WTC11 (cell line): Measurements from ENCODE around the gene GAREM2. TPM values are rescaled to one million over a fixed set of nuclear protein-coding genes. Genes with fewer than 3 reads are reported as not detected.

Experiments
- ATAC-seq: fragments of 200-7000 bp; cut with Tn5 transposase; 2 replicates; pipeline ENCODE4 v1.10.0; 2021; ENCODE audit warnings: mild to moderate bottlenecking, moderate library complexity
- CTCF ChIA-PET: fragments of 300-600 bp; sonication (Branson Sonifier 250); formaldehyde crosslinking; loops from one replicate; lab custom pipeline; 2021; ENCODE audit warnings: antibody characterized with exemption; lab: Charles Lee
- POLR2A ChIA-PET: fragments of 350-600 bp; sonication (Branson Sonifier 250); formaldehyde crosslinking; loops from one replicate; lab custom pipeline; 2021; ENCODE audit warnings: antibody characterized with exemption; lab: Charles Lee
- DNase-seq: peaks from one replicate; pipeline ENCODE4 v3.0.0; 2021; ENCODE audit warnings: low spot score
- H3K27ac Mint-ChIP-seq: 2 replicates; pipeline ENCODE4 v1.8.0; 2021; ENCODE audit warnings: mixed read lengths
- H3K27me3 Mint-ChIP-seq: 2 replicates; pipeline ENCODE4 v1.8.0; 2021; ENCODE audit warnings: low read depth, mild to moderate bottlenecking, moderate library complexity, mixed read lengths
- H3K36me3 Mint-ChIP-seq: 2 replicates; pipeline ENCODE4 v1.8.0; 2021; ENCODE audit warnings: mixed read lengths
- H3K4me1 Mint-ChIP-seq: 2 replicates; pipeline ENCODE4 v1.8.0; 2022; ENCODE audit warnings: mixed read lengths
- H3K4me3 Mint-ChIP-seq: 2 replicates; pipeline ENCODE4 v1.8.0; 2021; ENCODE audit warnings: mild to moderate bottlenecking, moderate library complexity, mixed read lengths
- H3K9me3 Mint-ChIP-seq: 2 replicates; pipeline ENCODE4 v1.8.0; 2021; ENCODE audit warnings: mixed read lengths
- CBFB ChIP-seq: sonication (generic); formaldehyde crosslinking; IDR thresholded peaks from 2 replicates; pipeline ENCODE4 v1.8.1; 2022; ENCODE audit warnings: mild to moderate bottlenecking, low read depth, missing genetic modification reagents
- EMX1 ChIP-seq: fragments of 250-450 bp; sonication (Bioruptor Pico); IDR thresholded peaks from 2 replicates; pipeline ENCODE4 v1.8.0; 2021; ENCODE audit warnings: mild to moderate bottlenecking
- ESRRA ChIP-seq: sonication (generic); formaldehyde crosslinking; IDR thresholded peaks from 2 replicates; pipeline ENCODE4 v1.8.1; 2022; ENCODE audit warnings: mild to moderate bottlenecking, missing genetic modification reagents, borderline replicate concordance
- ETV6 ChIP-seq: sonication (generic); formaldehyde crosslinking; IDR thresholded peaks from 2 replicates; pipeline ENCODE4 v1.8.1; 2022; ENCODE audit warnings: mild to moderate bottlenecking, missing genetic modification reagents
- FOXJ3 ChIP-seq: sonication (generic); formaldehyde crosslinking; IDR thresholded peaks from 2 replicates; pipeline ENCODE4 v1.9.0; 2021; ENCODE audit warnings: missing genetic modification reagents, mild to moderate bottlenecking, borderline replicate concordance
- GRHL2 ChIP-seq: fragments of 250-450 bp; sonication (Bioruptor Pico); IDR thresholded peaks from 2 replicates; pipeline ENCODE4 v1.8.0; 2022; ENCODE audit warnings: mild to moderate bottlenecking, moderate library complexity; ENCODE audit not compliant: insufficient replicate concordance, severe bottlenecking
- NFATC4 ChIP-seq: fragments of 250-450 bp; sonication (Bioruptor Pico); IDR thresholded peaks from 2 replicates; pipeline ENCODE4 v1.9.0; 2021; ENCODE audit warnings: mild to moderate bottlenecking
- NFYB ChIP-seq: sonication (generic); formaldehyde crosslinking; conservative IDR thresholded peaks from 2 replicates; pipeline ENCODE4 v1.8.0; 2022; ENCODE audit warnings: low read depth, missing genetic modification reagents
- NR3C1 ChIP-seq: sonication (generic); formaldehyde crosslinking; conservative IDR thresholded peaks from 2 replicates; pipeline ENCODE4 v1.8.1; 2023; ENCODE audit warnings: low read depth, mild to moderate bottlenecking, missing genetic modification reagents
- OVOL2 ChIP-seq: fragments of 250-450 bp; sonication (Bioruptor Pico); IDR thresholded peaks from 2 replicates; pipeline ENCODE4 v1.9.0; 2021; ENCODE audit warnings: mild to moderate bottlenecking, borderline replicate concordance
- PRRX2 ChIP-seq: fragments of 250-450 bp; sonication (Bioruptor Pico); IDR thresholded peaks from 2 replicates; pipeline ENCODE4 v1.8.0; 2021; ENCODE audit warnings: mild to moderate bottlenecking
- SP1 ChIP-seq: sonication (generic); formaldehyde crosslinking; conservative IDR thresholded peaks from 2 replicates; pipeline ENCODE4 v1.8.1; 2022; ENCODE audit warnings: missing genetic modification reagents
- TP53 ChIP-seq: sonication (generic); formaldehyde crosslinking; IDR thresholded peaks from 2 replicates; pipeline ENCODE4 v1.8.1; 2023; ENCODE audit warnings: mild to moderate bottlenecking, missing genetic modification reagents
- ZNF121 ChIP-seq: sonication (generic); formaldehyde crosslinking; IDR thresholded peaks from 2 replicates; pipeline ENCODE4 v1.8.0; 2023; ENCODE audit warnings: missing genetic modification reagents
- ZNF219 ChIP-seq: sonication (generic); formaldehyde crosslinking; IDR thresholded peaks from 2 replicates; pipeline ENCODE4 v1.8.0; 2023; ENCODE audit warnings: missing genetic modification reagents, mild to moderate bottlenecking, borderline replicate concordance
- ZNF423 ChIP-seq: fragments of 250-450 bp; sonication (Bioruptor Pico); IDR thresholded peaks from 2 replicates; pipeline ENCODE4 v2.1.2; 2022; ENCODE audit warnings: mild to moderate bottlenecking, moderate library complexity
- ZNF671 ChIP-seq: fragments of 250-450 bp; sonication (Bioruptor Pico); IDR thresholded peaks from 2 replicates; pipeline ENCODE4 v1.8.0; 2021; ENCODE audit warnings: mild to moderate bottlenecking
- total RNA-seq: library from RNA; stranded (reverse); gene quantifications from 3 replicates; pipeline ENCODE4 v1.2.3, GENCODE V29; 2021
- TF ChIP-seq, protein P1 (sequence below): sonication (generic); formaldehyde crosslinking; IDR thresholded peaks from 2 replicates; pipeline ENCODE4 v1.8.1; 2023; ENCODE audit warnings: mild to moderate bottlenecking, missing genetic modification reagents
- TF ChIP-seq, protein P2 (sequence below): fragments of 250-450 bp; sonication (Bioruptor Pico); conservative IDR thresholded peaks from 2 replicates; pipeline ENCODE4 v1.9.0; 2021; ENCODE audit warnings: mild to moderate bottlenecking
- TF ChIP-seq, protein P3 (sequence below): sonication (generic); formaldehyde crosslinking; IDR thresholded peaks from 2 replicates; pipeline ENCODE4 v1.8.1; 2023; ENCODE audit warnings: mild to moderate bottlenecking, missing genetic modification reagents
- TF ChIP-seq, protein P4 (sequence below): fragments of 250-450 bp; sonication (Bioruptor Pico); IDR thresholded peaks from 2 replicates; pipeline ENCODE4 v1.9.0; 2021; ENCODE audit warnings: mild to moderate bottlenecking
- TF ChIP-seq, protein P5 (sequence below): sonication (generic); formaldehyde crosslinking; IDR thresholded peaks from 2 replicates; pipeline ENCODE4 v1.8.0; 2022; ENCODE audit warnings: mild to moderate bottlenecking, missing genetic modification reagents
- TF ChIP-seq, protein P6 (sequence below): sonication (generic); formaldehyde crosslinking; conservative IDR thresholded peaks from 2 replicates; pipeline ENCODE4 v1.8.1; 2022; ENCODE audit warnings: mild to moderate bottlenecking, missing genetic modification reagents
- TF ChIP-seq, protein P7 (sequence below): sonication (generic); formaldehyde crosslinking; IDR thresholded peaks from 2 replicates; pipeline ENCODE4 v1.8.1; 2023; ENCODE audit warnings: mild to moderate bottlenecking, missing genetic modification reagents, moderate library complexity
- TF ChIP-seq, protein P8 (sequence below): sonication (generic); formaldehyde crosslinking; IDR thresholded peaks from 2 replicates; pipeline ENCODE4 v1.8.1; 2022; ENCODE audit warnings: low read depth, mild to moderate bottlenecking, moderate library complexity, missing genetic modification reagents, borderline replicate concordance

Gene GAREM2
- total RNA-seq, 1 experiment from 2014 or later, result 17.4 TPM

DNA sequence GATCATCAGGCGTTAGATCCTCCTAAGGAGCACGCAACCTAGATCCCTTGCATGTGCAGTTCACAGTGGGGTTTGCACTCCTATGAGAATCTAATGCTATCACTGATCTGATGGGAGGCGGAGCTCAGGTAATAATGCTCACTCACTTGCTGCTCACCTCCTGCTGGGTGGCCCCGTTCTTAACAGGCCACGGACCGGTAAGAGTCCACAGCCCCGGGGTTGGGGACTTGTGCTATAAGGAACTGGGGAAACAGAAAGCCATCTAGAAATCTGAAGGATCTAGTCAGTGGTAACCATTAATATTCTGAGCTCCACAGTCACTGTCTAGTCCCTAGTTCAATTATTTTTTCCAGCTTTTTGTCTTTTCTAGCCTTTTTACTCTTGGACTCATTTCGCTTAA, 44.7 kb upstream of the GAREM2 start:
- Mint-ChIP-seq H3K4me3 (no peak overlapping the region), H3K27ac (peak overlapping the region; percentile 41; the same call in 1 of the 2 replicates), H3K4me1 (peaks cover 35% of the 10 kb centered on the region), H3K27me3 (no peaks in the 10 kb centered on the region)
- CTCF ChIA-PET, result interaction anchor here (1.2 to 1.7 kb wide), 3 partner anchors 40 to 144 kb away, joined by 3 to 7 read pairs (median 5); no protein-coding TSS in a partner anchor
- POLR2A ChIA-PET, result no interaction called here
- DNase-seq (no peak), ATAC-seq (peak; percentile 32; the same call in 1 of the 2 replicates)
- TF ChIP-seq NR3C1 (CRISPR knock-in tag), result no peak
- no peak for TF ChIP-seq ZNF121 (CRISPR knock-in tag)
- TF ChIP-seq EMX1, result no peak
- TF ChIP-seq ZNF423 (CRISPR knock-in tag), result no peak
- TF ChIP-seq, all 79 proteins: peak for 0
- Mint-ChIP-seq H3K9me3 (no peaks in the 10 kb centered on the region), H3K36me3 (peaks cover 21% of the 10 kb centered on the region)

DNA sequence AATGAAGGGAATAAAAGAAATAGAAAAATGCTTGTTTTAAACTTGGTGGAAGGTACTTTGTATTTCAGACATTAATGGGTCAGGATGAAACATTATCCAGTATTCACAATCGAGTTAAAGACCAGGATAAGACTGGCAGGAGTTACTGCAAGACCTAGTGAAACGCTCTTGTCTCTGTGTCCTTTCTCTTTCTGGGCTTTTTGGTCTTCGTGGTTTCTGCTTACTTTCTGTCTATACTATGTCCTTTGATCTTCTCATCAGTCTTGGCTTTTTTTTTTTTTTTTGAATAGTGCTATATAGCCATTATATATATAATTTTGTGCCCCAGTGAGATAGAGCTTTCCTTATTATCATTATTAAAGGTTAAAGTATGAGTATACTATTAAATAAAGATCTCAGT, 42.1 kb upstream of the GAREM2 start:
- no peak for ATAC-seq

DNA sequence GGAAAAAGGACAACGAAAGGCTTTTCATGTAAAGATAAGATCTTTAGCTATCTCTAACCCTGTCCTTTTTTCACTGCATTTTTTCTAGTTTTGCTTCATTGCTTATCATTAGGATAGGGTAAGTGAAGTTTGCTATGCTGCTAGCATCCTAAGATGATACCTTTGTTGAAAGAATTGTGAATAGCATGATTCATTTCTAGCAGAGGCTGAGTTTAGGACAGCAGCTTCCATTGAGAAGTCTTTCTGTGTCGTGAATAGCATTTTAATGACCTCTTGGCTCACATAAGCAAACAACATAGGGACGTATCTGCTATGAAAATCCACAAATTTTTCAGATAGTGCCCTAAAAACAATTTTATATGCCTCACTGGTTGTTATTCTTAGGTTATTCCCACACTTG, 36.4 kb upstream of the GAREM2 start:
- no peak for TF ChIP-seq PRRX2
- no peak for TF ChIP-seq CBFB (CRISPR knock-in tag)
- no peak for TF ChIP-seq NFATC4
- TF ChIP-seq, protein P1, sequence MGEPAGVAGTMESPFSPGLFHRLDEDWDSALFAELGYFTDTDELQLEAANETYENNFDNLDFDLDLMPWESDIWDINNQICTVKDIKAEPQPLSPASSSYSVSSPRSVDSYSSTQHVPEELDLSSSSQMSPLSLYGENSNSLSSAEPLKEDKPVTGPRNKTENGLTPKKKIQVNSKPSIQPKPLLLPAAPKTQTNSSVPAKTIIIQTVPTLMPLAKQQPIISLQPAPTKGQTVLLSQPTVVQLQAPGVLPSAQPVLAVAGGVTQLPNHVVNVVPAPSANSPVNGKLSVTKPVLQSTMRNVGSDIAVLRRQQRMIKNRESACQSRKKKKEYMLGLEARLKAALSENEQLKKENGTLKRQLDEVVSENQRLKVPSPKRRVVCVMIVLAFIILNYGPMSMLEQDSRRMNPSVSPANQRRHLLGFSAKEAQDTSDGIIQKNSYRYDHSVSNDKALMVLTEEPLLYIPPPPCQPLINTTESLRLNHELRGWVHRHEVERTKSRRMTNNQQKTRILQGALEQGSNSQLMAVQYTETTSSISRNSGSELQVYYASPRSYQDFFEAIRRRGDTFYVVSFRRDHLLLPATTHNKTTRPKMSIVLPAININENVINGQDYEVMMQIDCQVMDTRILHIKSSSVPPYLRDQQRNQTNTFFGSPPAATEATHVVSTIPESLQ (CRISPR knock-in tag), result no peak
- no peak for TF ChIP-seq NFYB (CRISPR knock-in tag)
- TF ChIP-seq, protein P2, sequence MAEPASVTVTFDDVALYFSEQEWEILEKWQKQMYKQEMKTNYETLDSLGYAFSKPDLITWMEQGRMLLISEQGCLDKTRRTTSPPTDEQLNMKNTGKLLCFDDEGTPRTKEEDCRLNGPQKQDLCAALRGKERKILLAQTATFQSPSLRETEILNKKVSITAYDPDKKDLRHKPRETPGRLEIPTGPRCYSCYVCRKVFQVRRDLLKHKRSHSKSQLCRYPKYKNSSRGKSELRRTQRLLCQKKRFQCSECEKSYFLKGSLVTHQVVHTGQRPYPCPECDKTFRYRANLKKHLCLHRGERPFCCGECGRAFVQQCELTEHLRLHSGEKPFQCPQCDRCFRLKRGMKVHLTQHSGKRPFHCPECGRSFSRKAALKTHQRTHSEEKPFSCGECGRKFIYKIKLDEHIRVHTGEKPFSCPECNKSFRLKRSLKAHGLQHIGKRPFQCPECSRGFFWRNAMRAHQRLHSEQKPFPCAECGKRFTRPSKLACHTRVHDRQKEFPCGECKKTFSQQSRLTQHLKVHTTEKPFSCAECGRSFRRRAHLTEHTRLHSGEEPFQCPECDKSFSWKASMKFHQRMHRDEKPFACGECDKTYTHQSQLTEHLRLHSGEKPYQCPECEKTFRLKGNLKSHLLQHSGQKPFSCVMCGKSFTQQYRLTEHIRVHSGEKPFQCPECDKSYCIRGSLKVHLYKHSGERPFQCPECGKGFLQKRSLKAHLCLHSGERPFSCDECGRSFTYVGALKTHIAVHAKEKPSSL (CRISPR knock-in tag), result no peak
- TF ChIP-seq, protein P3, sequence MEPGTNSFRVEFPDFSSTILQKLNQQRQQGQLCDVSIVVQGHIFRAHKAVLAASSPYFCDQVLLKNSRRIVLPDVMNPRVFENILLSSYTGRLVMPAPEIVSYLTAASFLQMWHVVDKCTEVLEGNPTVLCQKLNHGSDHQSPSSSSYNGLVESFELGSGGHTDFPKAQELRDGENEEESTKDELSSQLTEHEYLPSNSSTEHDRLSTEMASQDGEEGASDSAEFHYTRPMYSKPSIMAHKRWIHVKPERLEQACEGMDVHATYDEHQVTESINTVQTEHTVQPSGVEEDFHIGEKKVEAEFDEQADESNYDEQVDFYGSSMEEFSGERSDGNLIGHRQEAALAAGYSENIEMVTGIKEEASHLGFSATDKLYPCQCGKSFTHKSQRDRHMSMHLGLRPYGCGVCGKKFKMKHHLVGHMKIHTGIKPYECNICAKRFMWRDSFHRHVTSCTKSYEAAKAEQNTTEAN, result no peak
- no peak for DNase-seq
- Mint-ChIP-seq H3K27ac (no peak overlapping the region), H3K9me3 (no peaks in the 10 kb centered on the region), H3K4me1 (peaks cover 32% of the 10 kb centered on the region), H3K4me3 (no peak overlapping the region), H3K27me3 (no peaks in the 10 kb centered on the region), H3K36me3 (peaks cover 18% of the 10 kb centered on the region)
- CTCF ChIA-PET, result no interaction called here
- ATAC-seq, result no peak
- POLR2A ChIA-PET, result no interaction called here

More for the DNA sequence above, 42.1 kb upstream of the GAREM2 start:
- ChIA-PET POLR2A (no interaction called here), CTCF (no interaction called here)
- Mint-ChIP-seq H3K9me3 (no peaks in the 10 kb centered on the region), H3K27ac (no peak overlapping the region), H3K27me3 (no peaks in the 10 kb centered on the region), H3K4me3 (no peak overlapping the region), H3K4me1 (peaks cover 44% of the 10 kb centered on the region), H3K36me3 (peaks cover 31% of the 10 kb centered on the region)
- no peak for DNase-seq
- TF ChIP-seq OVOL2 (CRISPR knock-in tag), result no peak
- TF ChIP-seq ETV6 (CRISPR knock-in tag), result no peak
- TF ChIP-seq, protein P4, sequence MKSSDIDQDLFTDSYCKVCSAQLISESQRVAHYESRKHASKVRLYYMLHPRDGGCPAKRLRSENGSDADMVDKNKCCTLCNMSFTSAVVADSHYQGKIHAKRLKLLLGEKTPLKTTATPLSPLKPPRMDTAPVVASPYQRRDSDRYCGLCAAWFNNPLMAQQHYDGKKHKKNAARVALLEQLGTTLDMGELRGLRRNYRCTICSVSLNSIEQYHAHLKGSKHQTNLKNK (CRISPR knock-in tag), result no peak
- TF ChIP-seq ZNF219 (CRISPR knock-in tag), result no peak
- TF ChIP-seq, protein P5, sequence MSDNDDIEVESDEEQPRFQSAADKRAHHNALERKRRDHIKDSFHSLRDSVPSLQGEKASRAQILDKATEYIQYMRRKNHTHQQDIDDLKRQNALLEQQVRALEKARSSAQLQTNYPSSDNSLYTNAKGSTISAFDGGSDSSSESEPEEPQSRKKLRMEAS (CRISPR knock-in tag), result no peak
- TF ChIP-seq FOXJ3 (CRISPR knock-in tag), result no peak
- TF ChIP-seq, protein P6, sequence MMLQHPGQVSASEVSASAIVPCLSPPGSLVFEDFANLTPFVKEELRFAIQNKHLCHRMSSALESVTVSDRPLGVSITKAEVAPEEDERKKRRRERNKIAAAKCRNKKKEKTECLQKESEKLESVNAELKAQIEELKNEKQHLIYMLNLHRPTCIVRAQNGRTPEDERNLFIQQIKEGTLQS (CRISPR knock-in tag), result no peak
- TF ChIP-seq SP1 (CRISPR knock-in tag), result no peak
- TF ChIP-seq GRHL2 (CRISPR knock-in tag), result no peak
- no peak for TF ChIP-seq ESRRA (CRISPR knock-in tag)
- no peak for TF ChIP-seq ZNF671 (CRISPR knock-in tag)
- no peak for TF ChIP-seq NR3C1 (CRISPR knock-in tag)
- TF ChIP-seq, protein P2 (CRISPR knock-in tag), result no peak
- no peak for TF ChIP-seq TP53 (CRISPR knock-in tag)
- TF ChIP-seq, protein P7, sequence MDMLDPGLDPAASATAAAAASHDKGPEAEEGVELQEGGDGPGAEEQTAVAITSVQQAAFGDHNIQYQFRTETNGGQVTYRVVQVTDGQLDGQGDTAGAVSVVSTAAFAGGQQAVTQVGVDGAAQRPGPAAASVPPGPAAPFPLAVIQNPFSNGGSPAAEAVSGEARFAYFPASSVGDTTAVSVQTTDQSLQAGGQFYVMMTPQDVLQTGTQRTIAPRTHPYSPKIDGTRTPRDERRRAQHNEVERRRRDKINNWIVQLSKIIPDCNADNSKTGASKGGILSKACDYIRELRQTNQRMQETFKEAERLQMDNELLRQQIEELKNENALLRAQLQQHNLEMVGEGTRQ (CRISPR knock-in tag), result no peak
- no peak for TF ChIP-seq ZNF121 (CRISPR knock-in tag)
- TF ChIP-seq, protein P8, sequence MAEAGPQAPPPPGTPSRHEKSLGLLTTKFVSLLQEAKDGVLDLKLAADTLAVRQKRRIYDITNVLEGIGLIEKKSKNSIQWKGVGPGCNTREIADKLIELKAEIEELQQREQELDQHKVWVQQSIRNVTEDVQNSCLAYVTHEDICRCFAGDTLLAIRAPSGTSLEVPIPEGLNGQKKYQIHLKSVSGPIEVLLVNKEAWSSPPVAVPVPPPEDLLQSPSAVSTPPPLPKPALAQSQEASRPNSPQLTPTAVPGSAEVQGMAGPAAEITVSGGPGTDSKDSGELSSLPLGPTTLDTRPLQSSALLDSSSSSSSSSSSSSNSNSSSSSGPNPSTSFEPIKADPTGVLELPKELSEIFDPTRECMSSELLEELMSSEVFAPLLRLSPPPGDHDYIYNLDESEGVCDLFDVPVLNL (CRISPR knock-in tag), result no peak
